Tibial artery (tissue), 4 donors: Measurements from ENCODE around the gene FHIP2A.
"Not testable (repeated sequence)": the region's sequence is repeated elsewhere in the genome, so short reads cannot be mapped to it uniquely, and the experiment has no call there.

Experiments used
- DNase-seq, 2 donors: peaks; one replicate each; pipeline ENCODE4 v3.0.0-alpha.2; 2019
- H3K27ac ChIP-seq, 2 donors: fragments of 200-600 bp; sonication (generic) in 1 of 2; 1 replicate in 1 of 2; 2 replicates in 1 of 2; pipeline ENCODE4 v1.5.1; 2018 to 2019; ENCODE audit warnings: mild to moderate bottlenecking in 1 of 2
- H3K27me3 ChIP-seq, 2 donors: fragments of 200-600 bp; sonication (generic) in 1 of 2; one replicate each; pipeline versions ENCODE4 v1.5.1 to v1.6.0; 2016 to 2019
- H3K36me3 ChIP-seq, 3 donors: fragments of 200-600 bp; sonication (generic) in 2 of 3; one replicate each; pipeline ENCODE4 v1.5.1; 2016 to 2019; ENCODE audit warnings: mild to moderate bottlenecking in 2 of 3
- H3K4me1 ChIP-seq, 4 donors: fragments of 200-600 bp; sonication (generic) in 2 of 4; 1 replicate in 3 of 4; 2 replicates in 1 of 4; pipeline ENCODE4 v1.5.1; 2016 to 2019
- H3K4me3 ChIP-seq, 2 donors: fragments of 200-600 bp; sonication (generic) in 1 of 2; 1 replicate in 1 of 2; 2 replicates in 1 of 2; pipeline ENCODE4 v1.5.1; 2018 to 2019; ENCODE audit warnings: mild to moderate bottlenecking in 2 of 2
- H3K9me3 ChIP-seq, 3 donors: fragments of 200-600 bp; sonication (generic) in 1 of 3; one replicate each; pipeline ENCODE4 v1.5.1; 2016 to 2019
- CTCF ChIP-seq, 2 experiments: fragments of 200-600 bp in 1 of 2; fragments of 450-650 bp in 1 of 2; IDR thresholded peaks; one replicate each; pipeline ENCODE4 v1.5.1; 2017 to 2019; ENCODE audit warnings: antibody characterized with exemption in 2 of 2, mild to moderate bottlenecking in 1 of 2, moderate library complexity in 1 of 2
- intact Hi-C: fragments of 100-400 bp; cut with DNase I; formaldehyde crosslinking; loops from one replicate; pipeline ENCODE4 v1.15.0; 2023; ENCODE audit warnings: low total_unique reads

FHIP2A gene

GRCh38 chr10:114852197-114852596, 30.6 kb downstream of the FHIP2A start:
- H3K27me3 ChIP-seq = no peaks in the 10 kb centered on the region
- intact Hi-C loops = no loop called here
- H3K27ac ChIP-seq = no peak overlapping the region
- no peaks in the 10 kb centered on the region for H3K9me3 ChIP-seq
- H3K4me1 ChIP-seq = peaks cover 0 to 17% (median 2%) of the 10 kb centered on the region in 4 donors
- no peak overlapping the region for H3K4me3 ChIP-seq
- H3K36me3 ChIP-seq = peaks cover 74 to 93% (median 85%) of the 10 kb centered on the region in 3 donors
- no peak for TF ChIP-seq CTCF (IDR thresholded peaks at IDR 0.05)
- no peak for DNase-seq

GRCh38 chr10:114854906-114855305, 33.3 kb downstream of the FHIP2A start:
- intact Hi-C loops = no loop called here
- Histone ChIP-seq H3K9me3 (no peaks in the 10 kb centered on the region), H3K27ac (no peak overlapping the region), H3K36me3 (peaks cover 62 to 89% (median 74%) of the 10 kb centered on the region in 3 donors), H3K4me3 (no peak overlapping the region), H3K27me3 (no peaks in the 10 kb centered on the region), H3K4me1 (peaks cover 0 to 23% (median 2%) of the 10 kb centered on the region in 4 donors)
- TF ChIP-seq CTCF (IDR thresholded peaks at IDR 0.05) = no peak
- no peak for DNase-seq

- DNase-seq = no peak
- no peak overlapping the region for H3K4me3 ChIP-seq
- no peak overlapping the region for H3K27ac ChIP-seq
- H3K36me3 ChIP-seq = peaks cover 60 to 89% (median 74%) of the 10 kb centered on the region in 3 donors
- peaks cover 0 to 23% (median 2%) of the 10 kb centered on the region in 4 donors for H3K4me1 ChIP-seq
- intact Hi-C loops = no loop called here
- H3K27me3 ChIP-seq = no peaks in the 10 kb centered on the region
- no peak for TF ChIP-seq CTCF (IDR thresholded peaks at IDR 0.05)
- no peaks in the 10 kb centered on the region for H3K9me3 ChIP-seq
These were observed 34.4 kb downstream of the FHIP2A start for GRCh38 chr10:114855776-114856543.

- Histone ChIP-seq H3K4me1 (peaks cover 0 to 23% (median 2%) of the 10 kb centered on the region in 4 donors), H3K27me3 (no peaks in the 10 kb centered on the region), H3K4me3 (no peak overlapping the region), H3K36me3 (peaks cover 61 to 89% (median 75%) of the 10 kb centered on the region in 3 donors), H3K27ac (peak overlapping the region in 1 of 2 donors; percentile 37), H3K9me3 (no peaks in the 10 kb centered on the region)
- intact Hi-C loops = no loop called here
- TF ChIP-seq CTCF (IDR thresholded peaks at IDR 0.05) = no peak
- DNase-seq = no peak
These were observed 35.1 kb downstream of the FHIP2A start for GRCh38 chr10:114856544-114857287.

GRCh38 chr10:114857288-114857565, 35.6 kb downstream of the FHIP2A start:
- H3K9me3 ChIP-seq, H3K27me3 ChIP-seq, H3K4me3 ChIP-seq, DNase-seq, intact Hi-C loops: not testable (repeated sequence)
- H3K36me3 ChIP-seq = peaks cover 65 to 89% (median 71%) of the 10 kb centered on the region in 3 donors
- peak overlapping the region in 1 of 2 donors; percentile 37 for H3K27ac ChIP-seq
- peaks cover 0 to 23% (median 2%) of the 10 kb centered on the region in 4 donors for H3K4me1 ChIP-seq
